ENCODE results near the gene TTC39B.

The TTC39B gene

GRCh38 chr9:15300218-15300617 is 6.8 kb downstream of the TTC39B start:
- no peak for DNase-seq

GRCh38 chr9:15299374-15299939 is 7.6 kb downstream of the TTC39B start:
- no peak for DNase-seq

GRCh38 chr9:15298362-15298761 is 8.7 kb downstream of the TTC39B start:
- no peak for DNase-seq

GRCh38 chr9:15295761-15296405 is 11.1 kb downstream of the TTC39B start:
- no peak for DNase-seq

- no peak for DNase-seq
Observed at GRCh38 chr9:15294604-15295003, 12.4 kb downstream of the TTC39B start.

GRCh38 chr9:15293804-15294316 is 13.2 kb downstream of the TTC39B start:
- no peak for DNase-seq

GRCh38 chr9:15293084-15293483 is 13.9 kb downstream of the TTC39B start:
- DNase-seq: no peak

GRCh38 chr9:15289603-15290002 is 17.4 kb downstream of the TTC39B start:
- no peak for DNase-seq

GRCh38 chr9:15287309-15287708 is 19.7 kb downstream of the TTC39B start:
- DNase-seq: no peak

- no peak for DNase-seq
Observed at GRCh38 chr9:15286161-15286821, 20.7 kb downstream of the TTC39B start.

GRCh38 chr9:15282567-15283285 is 24.3 kb downstream of the TTC39B start:
- no peak for DNase-seq

GRCh38 chr9:15280647-15281046 is 26.4 kb downstream of the TTC39B start:
- DNase-seq: no peak

- no peak for DNase-seq
Observed at GRCh38 chr9:15278839-15279238, 28.2 kb downstream of the TTC39B start.

- DNase-seq: no peak
Observed at GRCh38 chr9:15278091-15278687, 28.8 kb downstream of the TTC39B start.

- no peak for DNase-seq
Observed at GRCh38 chr9:15277400-15278090, 29.5 kb downstream of the TTC39B start.

- DNase-seq: no peak
Observed at GRCh38 chr9:15276328-15276938, 30.6 kb downstream of the TTC39B start.

GRCh38 chr9:15274425-15274824 is 32.6 kb downstream of the TTC39B start:
- no peak for DNase-seq

- no peak for DNase-seq
Observed at GRCh38 chr9:15272377-15272928, 34.6 kb downstream of the TTC39B start.

- DNase-seq: no peak
Observed at GRCh38 chr9:15271403-15271802, 35.6 kb downstream of the TTC39B start.

- no peak for DNase-seq
Observed at GRCh38 chr9:15268782-15269181, 38.2 kb downstream of the TTC39B start.

- no peak for DNase-seq
Observed at GRCh38 chr9:15268317-15268716, 38.7 kb downstream of the TTC39B start.

- no peak for DNase-seq
Observed at GRCh38 chr9:15264918-15265317, 42.1 kb downstream of the TTC39B start.
